Keratinocyte (primary cell): ENCODE measurements around the gene PRKCA. TPM values are rescaled to one million over a fixed set of nuclear protein-coding genes. Genes with fewer than 3 reads are reported as not detected.

Experiments
- DNase-seq: peaks from one replicate; pipeline ENCODE4 v3.0.0-alpha.2; 2011; ENCODE audit warnings: low read depth, missing footprints, low spot score
- FAIRE-seq: peaks from 2 replicates; lab custom pipeline; 2011; peaks lifted over from hg19 to GRCh38; lab: Jason Lieb, UNC
- H2AFZ ChIP-seq: 2 replicates; pipeline ENCODE4 v1.6.0; 2012; ENCODE audit warnings: low read length, control low read depth, inconsistent platforms; ENCODE audit not compliant: control insufficient read depth
- H3K27ac ChIP-seq: 2 replicates; pipeline ENCODE4 v1.5.1; 2011; ENCODE audit warnings: low read length; ENCODE audit not compliant: control insufficient read depth, insufficient read depth
- H3K27me3 ChIP-seq: 3 replicates; pipeline ENCODE4 v1.6.0; 2011; ENCODE audit warnings: low read length; ENCODE audit not compliant: control insufficient read depth, insufficient read depth; ENCODE audit errors: extremely low read depth
- H3K36me3 ChIP-seq, 2 experiments: 2 replicates in 1 of 2; 3 replicates in 1 of 2; pipeline ENCODE4 v1.5.1; 2011; ENCODE audit warnings: low read length in 2 of 2, mild to moderate bottlenecking in 1 of 2; ENCODE audit not compliant: control insufficient read depth in 2 of 2, insufficient read depth in 2 of 2; ENCODE audit errors: extremely low read depth in 1 of 2
- H3K4me1 ChIP-seq: 3 replicates; pipeline ENCODE4 v1.5.1; 2011; ENCODE audit warnings: low read length; ENCODE audit not compliant: control insufficient read depth, insufficient read depth; ENCODE audit errors: extremely low read depth
- H3K4me2 ChIP-seq: 3 replicates; pipeline ENCODE4 v1.6.0; 2011; ENCODE audit warnings: low read depth, low read length; ENCODE audit not compliant: control insufficient read depth, insufficient read depth; ENCODE audit errors: extremely low read depth
- H3K4me3 ChIP-seq, 3 experiments: fragments of 200-600 bp in 1 of 3; sonication (generic) in 1 of 3; 2 replicates in 2 of 3; 3 replicates in 1 of 3; pipeline ENCODE4 v1.5.1; 2011 to 2016; ENCODE audit warnings: low read length in 3 of 3, mild to moderate bottlenecking in 3 of 3, control low read depth in 2 of 3, inconsistent platforms in 1 of 3, low read depth in 1 of 3, mixed read lengths in 1 of 3, mixed run types in 1 of 3, moderate library complexity in 1 of 3; ENCODE audit not compliant: control insufficient read depth in 2 of 3, insufficient read depth in 2 of 3; ENCODE audit errors: extremely low read depth in 1 of 3
- H3K79me2 ChIP-seq: 2 replicates; pipeline ENCODE4 v1.6.0; 2012; ENCODE audit warnings: low read length; ENCODE audit not compliant: control insufficient read depth, insufficient read depth
- H3K9ac ChIP-seq: 3 replicates; pipeline ENCODE4 v1.6.0; 2011; ENCODE audit warnings: low read length; ENCODE audit not compliant: control insufficient read depth, insufficient read depth; ENCODE audit errors: extremely low read depth
- H3K9me1 ChIP-seq: 3 replicates; pipeline ENCODE4 v1.6.0; 2011; ENCODE audit warnings: low read length; ENCODE audit not compliant: control insufficient read depth, insufficient read depth; ENCODE audit errors: extremely low read depth
- H3K9me3 ChIP-seq: 2 replicates; pipeline ENCODE4 v1.5.1; 2012; ENCODE audit warnings: low read depth, low read length; ENCODE audit not compliant: control insufficient read depth
- H4K20me1 ChIP-seq: 3 replicates; pipeline ENCODE4 v1.6.0; 2011; ENCODE audit warnings: low read length; ENCODE audit not compliant: control insufficient read depth, insufficient read depth; ENCODE audit errors: extremely low read depth
- EZH2 ChIP-seq: IDR thresholded peaks from one replicate; pipeline ENCODE4 v1.6.1; 2012; ENCODE audit warnings: inconsistent platforms, mild to moderate bottlenecking, low read length, moderate library complexity
- dilution Hi-C: fragments of 300-500 bp; cut with MboI; formaldehyde crosslinking; loops from one replicate; pipeline ENCODE4 v1.7.0; 2020; ENCODE audit warnings: low sequenced_read_pairs; ENCODE audit not compliant: extremely low pct_ligation_motif_present
- polyA plus RNA-seq, 5 experiments: library from polyadenylated mRNA; depleted of rRNA in 3 of 5; stranded (reverse) in 3 of 5; stranded (forward) in 1 of 5; unstranded in 1 of 5; fragments of >200 nt; gene quantifications; 1 replicate in 1 of 5; 2 replicates in 3 of 5; 3 replicates in 1 of 5; pipeline versions ENCODE4 v1.2.1 to v1.2.3, GENCODE V29; 2011 to 2012; ENCODE audit warnings: missing spikeins in 2 of 5, low read depth in 1 of 5, low replicate concordance in 1 of 5
- TF ChIP-seq, protein P1 (sequence below), 3 experiments: IDR thresholded peaks in 1 of 3; conservative IDR thresholded peaks in 1 of 3; optimal IDR thresholded peaks in 1 of 3; 2 replicates in 2 of 3; 3 replicates in 1 of 3; pipeline versions ENCODE3 to v1.5.1; 2011; ENCODE audit warnings: low read length in 3 of 3, mild to moderate bottlenecking in 3 of 3, moderate library complexity in 2 of 3, control low read depth in 1 of 3, inconsistent platforms in 1 of 3; ENCODE audit not compliant: insufficient read depth in 2 of 3; ENCODE audit errors: extremely low read depth in 1 of 3

Gene PRKCA
- polyA plus RNA-seq, 1 donor (not counting 4 experiments of a cell fraction or from before 2014, with no cell fraction given) = 3.6 TPM

DNA sequence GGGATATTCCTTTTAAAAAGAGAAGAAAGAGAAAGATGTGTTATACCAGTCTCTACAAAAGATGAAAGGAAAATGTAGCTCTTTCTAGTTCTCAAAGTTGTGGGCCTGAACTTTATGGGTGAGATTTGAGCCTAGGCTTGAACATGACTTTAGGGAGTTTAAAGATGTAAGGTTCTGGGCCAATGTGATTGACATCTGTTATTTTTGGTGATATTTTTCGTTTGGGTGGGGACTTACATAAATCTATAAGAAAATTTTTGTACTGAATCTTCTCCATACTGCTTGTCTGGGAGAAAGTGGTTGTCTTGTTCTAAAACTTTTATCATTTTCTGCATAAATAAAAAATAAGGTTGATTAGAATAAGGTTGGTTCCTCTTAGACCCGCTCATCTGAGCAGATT is 4.8 kb downstream of the PRKCA start:
- Histone ChIP-seq H2AFZ (no peak overlapping the region), H4K20me1 (no peaks in the 10 kb centered on the region), H3K9me1 (no peaks in the 10 kb centered on the region), H3K4me1 (peaks cover 5% of the 10 kb centered on the region), H3K27ac (no peak overlapping the region), H3K4me3 (no peak overlapping the region), H3K36me3 (no peaks in the 10 kb centered on the region), H3K27me3 (no peaks in the 10 kb centered on the region), H3K4me2 (no peak overlapping the region), H3K9me3 (no peaks in the 10 kb centered on the region), H3K9ac (no peak overlapping the region), H3K79me2 (peaks cover 11% of the 10 kb centered on the region)
- no peak for DNase-seq
- TF ChIP-seq EZH2 = no peak
- TF ChIP-seq, protein P1, sequence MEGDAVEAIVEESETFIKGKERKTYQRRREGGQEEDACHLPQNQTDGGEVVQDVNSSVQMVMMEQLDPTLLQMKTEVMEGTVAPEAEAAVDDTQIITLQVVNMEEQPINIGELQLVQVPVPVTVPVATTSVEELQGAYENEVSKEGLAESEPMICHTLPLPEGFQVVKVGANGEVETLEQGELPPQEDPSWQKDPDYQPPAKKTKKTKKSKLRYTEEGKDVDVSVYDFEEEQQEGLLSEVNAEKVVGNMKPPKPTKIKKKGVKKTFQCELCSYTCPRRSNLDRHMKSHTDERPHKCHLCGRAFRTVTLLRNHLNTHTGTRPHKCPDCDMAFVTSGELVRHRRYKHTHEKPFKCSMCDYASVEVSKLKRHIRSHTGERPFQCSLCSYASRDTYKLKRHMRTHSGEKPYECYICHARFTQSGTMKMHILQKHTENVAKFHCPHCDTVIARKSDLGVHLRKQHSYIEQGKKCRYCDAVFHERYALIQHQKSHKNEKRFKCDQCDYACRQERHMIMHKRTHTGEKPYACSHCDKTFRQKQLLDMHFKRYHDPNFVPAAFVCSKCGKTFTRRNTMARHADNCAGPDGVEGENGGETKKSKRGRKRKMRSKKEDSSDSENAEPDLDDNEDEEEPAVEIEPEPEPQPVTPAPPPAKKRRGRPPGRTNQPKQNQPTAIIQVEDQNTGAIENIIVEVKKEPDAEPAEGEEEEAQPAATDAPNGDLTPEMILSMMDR (optimal IDR thresholded peaks at IDR 0.05 in 1 of 3, IDR thresholded peaks at IDR 0.05 in 1 of 3, conservative IDR thresholded peaks at IDR 0.05 in 1 of 3; ENCODE audit: extremely low read depth in 1 of 3, insufficient read depth in 2 of 3, low read length in 3 of 3) = no peak
- dilution Hi-C loops = no loop called here
- no peak for FAIRE-seq

DNA sequence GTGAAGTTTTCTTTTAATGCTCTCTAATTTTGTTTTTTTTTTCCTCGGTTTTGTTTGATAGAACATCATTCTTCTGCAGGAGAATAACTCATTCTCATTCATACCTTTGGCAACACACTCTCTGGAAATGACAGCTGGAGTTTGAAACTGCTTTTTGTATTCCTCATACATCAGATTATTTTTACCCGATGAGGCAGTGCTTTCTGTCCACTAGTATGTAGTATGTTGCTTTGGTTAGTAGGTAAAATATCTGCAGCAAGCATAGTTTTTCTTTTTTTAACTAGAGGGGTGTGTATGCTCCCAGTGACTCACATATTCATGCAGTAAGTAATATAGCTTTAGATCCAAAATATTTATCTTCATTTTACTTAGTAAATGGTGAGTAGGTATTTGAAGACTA is 6.4 kb downstream of the PRKCA start:
- H3K4me1 ChIP-seq = peaks cover 4% of the 10 kb centered on the region
- H3K4me2 ChIP-seq = no peak overlapping the region
- H3K4me3 ChIP-seq = no peak overlapping the region
- dilution Hi-C loops = no loop called here
- FAIRE-seq = no peak
- H3K79me2 ChIP-seq = peaks cover 9% of the 10 kb centered on the region
- H2AFZ ChIP-seq = no peak overlapping the region
- H4K20me1 ChIP-seq = no peaks in the 10 kb centered on the region
- no peaks in the 10 kb centered on the region for H3K27me3 ChIP-seq
- no peak overlapping the region for H3K27ac ChIP-seq
- no peaks in the 10 kb centered on the region for H3K36me3 ChIP-seq
- no peak for DNase-seq
- no peak for TF ChIP-seq EZH2
- TF ChIP-seq, protein P1 (optimal IDR thresholded peaks at IDR 0.05 in 1 of 3, IDR thresholded peaks at IDR 0.05 in 1 of 3, conservative IDR thresholded peaks at IDR 0.05 in 1 of 3; ENCODE audit: extremely low read depth in 1 of 3, insufficient read depth in 2 of 3, low read length in 3 of 3) = no peak
- no peaks in the 10 kb centered on the region for H3K9me3 ChIP-seq
- H3K9me1 ChIP-seq = no peaks in the 10 kb centered on the region
- H3K9ac ChIP-seq = no peak overlapping the region
